Esophagus muscularis mucosa (tissue), 4 donors: ENCODE measurements around the gene CISD3.

Source experiments
- CTCF ChIP-seq, 3 experiments: fragments of 200-600 bp in 2 of 3; fragments of 450-650 bp in 1 of 3; sonication (generic) in 2 of 3; IDR thresholded peaks; one replicate each; pipeline ENCODE4 v1.5.1; 2017 to 2019; ENCODE audit warnings: antibody characterized with exemption in 3 of 3, mild to moderate bottlenecking in 2 of 3, moderate library complexity in 1 of 3
- EP300 ChIP-seq: sonication (generic); formaldehyde crosslinking; IDR thresholded peaks from one replicate; pipeline ENCODE4 v1.6.1; 2017; ENCODE audit warnings: antibody characterized with exemption
- POLR2A ChIP-seq: fragments of 450-650 bp; IDR thresholded peaks from one replicate; pipeline ENCODE4 v1.6.1; 2017; ENCODE audit warnings: antibody characterized with exemption, moderate library complexity, mild to moderate bottlenecking, low read depth
- POLR2AphosphoS5 ChIP-seq, 2 donors: sonication (generic); formaldehyde crosslinking; IDR thresholded peaks; one replicate each; pipeline ENCODE4 v1.6.1; 2017; ENCODE audit warnings: antibody characterized with exemption in 2 of 2

DNA sequence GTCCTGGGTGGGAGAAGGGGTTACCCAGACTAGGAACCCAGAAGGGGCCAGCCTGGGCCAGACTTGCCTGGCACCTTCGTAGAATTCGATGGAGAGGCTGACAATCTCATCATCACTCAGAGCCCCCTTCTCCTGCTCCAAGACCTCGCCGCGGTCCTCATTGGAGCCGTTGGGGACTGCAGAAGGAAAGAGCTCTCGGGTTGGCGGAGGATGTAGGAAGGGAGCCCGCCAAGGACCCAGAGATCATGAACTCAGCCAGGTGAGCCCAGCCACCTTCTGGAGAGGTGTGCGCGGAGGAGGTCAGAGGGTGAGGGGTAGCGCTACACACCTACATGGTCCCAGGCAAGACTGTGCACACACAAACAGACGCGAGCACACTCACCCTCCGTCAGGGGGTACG, 8.5 kb downstream of the CISD3 start:
- TF ChIP-seq EP300: no peak
- TF ChIP-seq CTCF (IDR thresholded peaks at IDR 0.05): no peak
- no peak for TF ChIP-seq POLR2AphosphoS5 (IDR thresholded peaks at IDR 0.05)
- no peak for TF ChIP-seq POLR2A
